A204.1 (cell line): Measurements from ENCODE around the gene NKAIN4.

Experiments used
- FAIRE-seq: peaks from 2 replicates; lab custom pipeline; 2012; peaks lifted over from hg19 to GRCh38; lab: Jason Lieb, UNC

The NKAIN4 gene

DNA sequence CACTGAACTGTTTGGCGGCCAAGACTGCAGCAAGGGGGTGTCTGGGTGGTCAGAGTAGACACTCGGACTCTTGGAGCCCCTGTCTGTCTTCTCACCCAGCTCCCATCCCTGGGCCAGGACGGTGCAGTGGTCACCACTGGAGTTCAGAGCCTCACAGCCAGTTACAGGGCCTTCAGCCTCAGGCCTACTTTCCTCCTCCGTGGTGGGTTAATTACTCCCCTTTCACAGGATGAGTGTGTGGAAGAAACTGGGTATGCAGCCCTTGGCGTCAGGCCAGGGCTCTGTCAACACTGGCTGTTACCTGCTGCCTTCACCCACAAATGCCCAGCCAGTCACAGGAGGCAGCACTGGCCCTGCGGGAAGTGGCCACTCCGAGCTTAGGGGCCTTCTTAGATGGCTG, 36.6 kb downstream of the NKAIN4 start:
- no peak for FAIRE-seq

DNA sequence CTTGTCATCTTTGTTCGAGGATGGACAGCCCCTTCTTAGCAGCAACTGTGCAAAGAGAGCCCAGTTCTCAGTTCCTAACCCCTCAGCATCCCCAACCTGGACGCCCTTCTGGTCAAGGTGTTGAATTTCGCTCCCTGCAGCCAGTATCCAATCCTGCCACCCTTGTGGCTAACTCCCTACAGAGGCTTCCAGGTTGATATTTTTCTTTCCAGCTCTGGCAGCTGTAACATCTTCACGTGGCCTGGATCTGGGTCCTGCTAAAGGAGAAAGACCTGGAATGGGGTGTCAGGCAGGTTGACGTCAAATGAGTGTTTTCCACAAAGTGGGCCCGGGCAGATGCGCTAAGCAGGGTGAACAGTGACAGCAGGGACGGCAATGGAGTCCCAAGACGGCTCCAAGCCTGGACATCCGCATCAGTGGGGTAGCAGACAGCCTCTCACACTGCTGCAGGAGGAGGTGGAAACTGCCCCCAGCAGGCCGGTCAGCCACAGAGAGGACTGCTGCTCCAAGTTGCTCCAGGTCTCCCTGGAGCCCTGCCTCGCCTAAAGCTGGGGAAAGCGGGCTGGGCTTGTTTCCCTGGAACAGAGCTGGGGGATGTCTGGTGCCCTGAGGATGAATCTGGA, 37.3 kb downstream of the NKAIN4 start:
- FAIRE-seq: no peak

DNA sequence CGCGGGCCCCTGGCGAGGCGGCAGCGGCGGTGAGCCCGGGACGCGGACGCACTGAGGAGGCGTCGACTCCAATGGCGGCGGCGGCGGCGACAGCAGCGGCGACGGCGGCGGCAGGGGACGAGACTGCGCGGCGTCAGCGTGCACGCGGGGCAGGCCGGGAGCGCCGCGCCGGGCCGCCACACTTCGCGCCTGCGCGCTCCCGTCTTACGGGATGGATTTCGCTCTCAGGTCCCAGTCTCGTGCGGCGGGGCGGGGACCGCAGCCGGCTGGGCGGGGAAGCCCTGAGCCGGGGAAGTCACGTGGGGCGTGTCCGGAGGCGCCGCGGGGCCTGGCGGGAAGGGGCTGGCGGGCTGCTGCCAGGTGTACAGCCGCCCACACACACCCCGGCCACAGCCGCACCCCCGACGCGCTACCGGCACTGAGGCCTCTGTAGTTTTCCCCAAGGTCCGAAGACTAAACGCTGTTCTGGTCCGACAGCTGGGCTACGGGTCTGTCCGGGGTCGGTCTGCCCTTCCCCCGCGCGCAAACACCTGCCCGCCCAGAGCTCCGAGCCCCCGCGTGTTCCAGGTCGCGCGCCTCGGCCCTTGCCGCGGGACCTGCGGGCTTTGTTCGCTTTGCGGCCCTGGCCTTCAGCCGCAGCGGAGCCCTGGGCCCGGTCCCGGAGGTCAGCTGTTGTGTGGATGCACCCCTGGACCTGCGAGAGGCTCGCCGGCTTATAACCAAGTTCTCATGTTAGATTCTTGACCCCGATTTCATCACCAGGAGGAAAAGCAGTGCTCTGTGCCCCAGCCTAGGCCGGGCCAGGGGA, 38.0 kb downstream of the NKAIN4 start, which contains the start of gene YTHDF1:
YTHDF1 (minus strand) TSS at position 91 of the 808 bp plus-strand sequence. CDS start 239 bp downstream, outside the sequence.
- no peak for FAIRE-seq

DNA sequence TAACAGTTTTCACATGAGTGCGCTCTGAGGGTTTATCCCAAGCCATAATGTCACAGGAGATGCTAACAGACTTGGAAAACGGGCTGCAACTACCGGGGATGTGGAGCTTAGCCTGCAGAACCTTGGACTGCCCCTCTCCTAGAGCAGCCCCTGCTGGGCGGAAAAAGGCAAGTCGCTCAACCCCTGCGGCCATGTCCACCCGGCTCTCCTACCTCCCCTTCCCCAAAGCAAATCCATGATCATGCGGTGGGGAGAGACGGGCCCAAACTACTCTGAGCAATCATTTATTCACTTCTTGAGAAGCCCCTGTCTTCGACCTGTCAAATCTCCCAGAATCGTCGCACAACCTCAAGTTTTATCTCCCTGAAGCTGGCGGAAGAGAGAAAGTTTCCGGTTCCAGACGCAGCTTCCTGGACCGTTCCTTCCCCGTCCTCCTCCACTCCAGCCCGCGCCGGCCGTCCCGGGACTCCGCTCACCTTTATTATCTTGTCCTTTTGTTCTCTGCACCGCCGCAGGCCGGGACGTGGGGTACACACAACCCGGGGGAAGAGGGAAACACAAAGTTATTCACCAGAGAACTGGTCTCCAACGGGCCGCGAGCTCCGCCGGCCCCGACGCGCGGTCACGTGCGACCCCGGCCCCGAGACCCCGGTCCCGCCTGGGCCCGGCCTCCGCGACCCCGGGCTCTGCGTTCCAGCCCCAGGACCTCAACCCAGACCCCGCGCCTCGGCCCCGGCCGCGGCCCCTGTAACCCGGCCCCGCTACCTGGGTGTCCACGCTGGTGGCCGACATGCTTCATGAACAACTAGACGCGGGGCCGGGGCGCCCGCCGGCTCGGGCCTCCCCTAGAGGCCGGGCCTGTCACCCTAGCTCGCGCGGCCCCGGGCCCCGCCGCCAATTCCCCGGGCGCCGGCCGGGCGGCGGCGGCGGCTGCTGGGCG, 38.9 kb downstream of the NKAIN4 start:
- FAIRE-seq: no peak

DNA sequence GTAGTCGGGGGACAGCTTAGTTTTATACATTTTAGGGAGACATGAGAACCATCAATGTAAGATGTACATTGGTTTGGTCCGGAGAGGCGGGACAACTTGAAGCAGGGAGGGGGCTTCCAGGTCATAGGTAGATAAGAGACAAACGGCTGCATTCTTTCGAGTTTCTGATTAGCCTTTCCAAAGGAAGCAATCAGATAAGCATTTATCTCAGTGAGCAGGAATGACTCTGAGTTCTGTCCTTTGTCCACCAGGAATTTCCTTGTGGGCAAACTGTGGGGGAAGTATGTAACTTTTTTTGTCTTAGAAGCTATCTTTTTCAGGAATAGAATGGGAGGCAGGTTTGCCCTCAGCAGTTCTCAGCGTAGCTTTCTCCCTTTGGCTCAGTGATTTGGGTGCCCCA, 39.7 kb downstream of the NKAIN4 start:
- FAIRE-seq: no peak

DNA sequence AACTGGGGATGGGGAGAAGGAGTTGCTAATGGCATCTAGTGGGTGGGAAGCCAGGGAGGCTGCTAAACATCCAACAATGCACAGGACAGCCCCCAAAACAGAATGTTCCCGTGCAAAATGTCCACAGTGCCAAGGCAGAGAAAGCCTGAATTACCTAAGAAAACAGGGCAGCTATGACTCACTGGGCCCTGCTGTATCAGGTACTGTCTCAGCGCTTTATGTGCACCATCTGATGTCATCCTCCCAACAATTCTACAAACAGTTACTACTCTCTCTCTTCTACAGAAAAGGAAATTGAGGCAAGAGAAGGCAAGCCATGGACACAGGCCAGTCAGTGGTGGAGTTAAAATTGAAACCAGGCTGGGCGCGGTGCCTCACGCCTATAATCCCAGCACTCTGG, 41.5 kb downstream of the NKAIN4 start:
- FAIRE-seq: no peak

DNA sequence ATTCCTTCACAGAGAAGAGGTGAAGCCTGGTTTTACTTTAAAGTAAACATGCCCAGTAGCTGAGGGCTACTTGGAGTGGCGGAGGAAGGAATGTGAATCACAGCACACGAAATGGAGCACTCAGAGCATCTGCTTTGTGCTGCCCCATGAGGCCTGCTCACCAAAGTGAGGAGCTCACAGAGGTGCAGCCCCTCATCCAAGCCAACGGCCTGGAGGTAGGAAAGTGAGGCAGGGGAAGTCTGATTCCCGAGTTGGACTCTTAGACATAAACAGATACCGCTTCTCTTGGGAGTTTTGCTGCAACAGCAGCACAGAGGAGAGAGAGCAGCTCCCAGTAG, 41.9 kb downstream of the NKAIN4 start:
- no peak for FAIRE-seq

DNA sequence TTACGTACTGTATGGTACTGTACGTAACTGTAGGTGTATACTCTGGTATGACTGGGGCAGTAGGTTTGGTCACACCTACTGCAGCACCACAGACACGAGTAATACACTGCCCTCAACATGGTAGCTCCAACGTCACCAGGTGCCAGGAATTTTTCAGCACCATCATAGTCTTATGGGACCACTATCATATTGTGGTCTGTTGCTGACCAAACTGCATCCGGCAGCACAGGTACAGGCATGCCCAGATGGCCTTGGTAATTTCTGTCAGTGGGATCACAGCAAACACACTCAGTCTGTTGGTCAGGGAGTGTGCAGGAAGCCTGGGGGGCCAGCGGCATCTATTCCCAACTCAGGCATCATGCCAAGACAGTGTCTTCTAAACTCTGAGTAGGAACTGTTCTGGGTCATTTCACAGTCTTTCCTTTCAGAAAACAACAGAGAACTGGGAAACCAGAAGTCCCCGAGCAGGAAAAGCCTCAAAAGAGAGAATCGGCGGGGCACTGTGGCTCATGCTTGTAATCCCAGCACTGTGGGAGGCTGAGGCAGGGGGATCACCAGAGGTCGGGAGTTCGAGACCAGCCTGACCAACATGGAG, 44.2 kb downstream of the NKAIN4 start:
- no peak for FAIRE-seq

DNA sequence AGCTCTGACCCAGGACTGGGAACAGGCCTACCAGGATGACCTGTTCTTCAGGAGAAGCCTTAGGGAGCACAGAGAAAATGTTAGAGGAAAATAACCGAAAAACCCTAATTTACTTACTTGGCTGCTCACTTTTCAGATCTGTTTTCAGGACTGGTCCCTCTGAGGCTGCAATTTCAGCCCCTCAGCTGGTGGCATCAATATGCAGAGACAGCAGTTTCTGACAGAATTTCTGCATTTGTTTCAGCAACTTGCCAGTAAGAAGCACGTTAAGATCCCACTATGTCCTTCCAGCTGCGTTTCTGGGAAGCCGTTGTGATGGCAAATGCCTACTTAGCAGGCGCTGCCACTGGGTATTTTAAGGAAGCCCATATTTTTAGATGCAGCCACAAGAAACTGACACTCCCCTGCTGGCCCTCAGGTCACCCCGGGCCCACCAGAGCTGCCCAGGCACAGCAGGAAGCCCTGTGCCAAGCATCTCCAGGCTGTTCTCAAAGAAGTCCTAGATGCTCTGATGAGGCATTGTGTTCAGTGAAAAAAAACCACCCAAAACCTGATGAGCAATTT, 45.8 kb downstream of the NKAIN4 start:
- no peak for FAIRE-seq

DNA sequence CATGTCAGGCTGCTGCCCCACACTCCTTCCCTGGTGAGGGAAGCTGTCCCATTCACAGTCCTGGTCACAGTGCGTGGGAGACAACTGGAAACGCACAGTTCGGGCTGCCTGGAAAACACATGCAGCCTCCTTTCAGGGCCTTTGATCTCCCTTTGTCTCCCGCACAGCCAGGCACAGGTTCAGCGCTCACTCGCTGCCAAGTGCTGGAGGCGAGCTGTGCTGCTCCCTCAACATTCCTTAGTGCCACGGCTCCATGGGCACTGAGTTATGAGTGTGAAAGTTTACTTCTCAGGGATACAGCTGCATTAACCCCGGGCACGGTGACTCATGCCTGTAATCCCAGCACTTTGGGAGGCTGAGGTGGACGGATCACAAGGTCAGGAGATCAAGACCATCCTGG, 47.4 kb downstream of the NKAIN4 start:
- FAIRE-seq: no peak

DNA sequence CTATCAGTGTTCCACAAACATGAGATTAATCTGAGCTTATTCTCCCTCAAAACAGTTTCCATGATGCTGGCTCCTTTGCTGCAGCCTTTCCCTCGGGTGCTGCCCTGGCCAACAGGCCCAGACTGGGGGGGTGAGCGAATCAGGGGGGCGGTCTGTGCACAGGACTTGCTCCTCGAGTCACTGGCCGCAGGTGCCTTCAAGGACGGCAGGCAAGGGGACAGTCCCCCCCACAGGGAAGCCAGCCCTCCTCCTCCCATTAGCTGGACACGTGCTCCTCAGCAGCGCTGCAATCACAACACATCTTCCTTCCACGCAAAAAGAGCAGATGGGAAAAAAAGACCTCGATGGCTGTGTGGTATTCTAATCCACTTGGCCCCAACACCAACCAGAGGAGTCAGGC, 48.4 kb downstream of the NKAIN4 start:
- FAIRE-seq: no peak

DNA sequence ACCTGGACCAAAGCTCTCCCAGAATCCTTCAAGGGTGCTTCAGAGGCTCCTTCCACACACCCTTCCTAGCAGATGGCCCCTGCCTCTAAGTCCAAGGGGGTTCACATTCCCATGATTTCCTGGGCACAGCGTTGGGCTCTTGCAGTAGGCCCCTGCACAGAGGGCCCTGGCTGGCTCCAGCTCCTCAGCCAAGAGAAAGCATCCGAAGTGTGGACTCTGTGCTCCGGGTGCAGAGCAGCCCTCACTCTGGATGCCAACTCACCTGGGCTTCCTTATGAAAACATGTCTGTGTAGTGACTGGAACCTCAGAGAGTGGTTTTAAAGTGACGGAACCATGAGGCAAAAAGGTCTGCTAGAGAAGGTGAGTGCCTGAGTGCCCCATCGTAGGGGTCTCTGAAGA, 49.9 kb downstream of the NKAIN4 start:
- no peak for FAIRE-seq

DNA sequence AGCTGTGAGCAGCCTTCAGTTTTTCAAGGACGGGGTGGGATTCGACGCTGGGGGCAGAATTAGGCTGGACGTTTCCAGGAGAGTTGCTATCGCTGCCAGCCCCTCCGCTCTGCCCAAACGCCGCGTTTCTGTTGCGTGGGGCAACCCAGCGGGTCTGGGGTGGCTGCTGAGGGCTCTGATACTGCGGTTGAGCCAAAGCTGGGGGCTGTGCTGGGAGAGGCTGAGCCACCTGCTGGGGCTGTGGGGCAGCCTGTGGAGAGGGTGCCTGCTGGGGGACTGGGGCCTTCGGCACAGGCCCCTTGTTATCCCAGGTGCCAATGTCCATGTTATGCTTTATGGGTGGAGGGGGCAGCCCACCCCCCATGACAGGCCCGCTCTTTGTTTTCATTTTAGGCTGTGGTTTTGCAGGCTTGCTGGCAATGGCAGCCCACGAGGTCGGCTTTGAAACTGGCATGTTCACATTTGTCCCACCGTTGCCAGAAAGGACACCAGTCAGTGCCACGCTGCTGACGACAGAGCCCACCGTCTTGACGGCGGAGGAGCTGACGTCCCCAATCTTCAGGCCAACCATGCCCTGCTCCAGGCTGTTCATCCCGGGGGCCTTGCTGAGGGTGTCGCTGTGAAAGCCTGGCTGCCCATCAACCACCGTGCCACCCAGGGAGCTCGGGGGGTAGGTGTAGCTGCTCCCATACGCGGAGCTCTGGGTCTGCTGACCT, 51.3 kb downstream of the NKAIN4 start:
- no peak for FAIRE-seq

DNA sequence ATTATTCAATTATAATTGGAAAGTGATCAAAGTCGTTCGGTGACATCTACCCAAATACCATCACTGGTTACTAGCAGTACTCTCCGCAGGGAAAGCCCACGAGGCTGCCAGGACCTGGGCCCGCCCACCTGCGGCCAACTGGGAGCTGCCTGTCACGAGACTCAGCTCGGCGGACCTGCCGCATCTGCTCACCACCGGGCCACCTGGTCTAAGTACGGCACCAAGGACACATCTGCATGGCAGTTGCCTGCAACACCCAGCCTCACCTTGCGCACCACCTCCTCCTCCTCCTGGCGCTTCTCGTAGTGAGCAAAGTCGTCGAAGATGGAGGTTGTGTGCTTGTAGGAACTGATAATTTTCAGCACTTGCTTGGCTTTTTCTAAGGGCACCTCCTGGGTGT, 52.2 kb downstream of the NKAIN4 start:
- FAIRE-seq: no peak

DNA sequence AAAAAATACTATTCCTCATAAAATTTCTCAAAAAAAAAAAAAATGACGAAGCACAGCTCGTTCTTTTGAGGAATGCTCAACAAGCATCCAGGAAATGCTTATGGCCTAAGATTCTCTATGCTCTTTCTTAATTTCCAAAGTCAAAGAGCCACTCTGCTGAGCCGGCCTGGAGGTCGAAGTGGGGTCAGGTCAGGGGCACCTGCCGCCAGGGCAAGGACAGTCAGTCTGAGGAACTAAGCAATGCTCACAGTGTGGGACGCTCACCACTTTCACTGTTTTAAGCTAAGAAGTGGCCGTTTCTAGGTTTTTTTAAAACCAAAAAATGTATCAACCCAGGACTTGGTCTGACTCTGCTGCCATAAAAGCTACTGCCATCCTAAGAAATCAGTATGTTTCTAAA, 55.7 kb downstream of the NKAIN4 start:
- no peak for FAIRE-seq

DNA sequence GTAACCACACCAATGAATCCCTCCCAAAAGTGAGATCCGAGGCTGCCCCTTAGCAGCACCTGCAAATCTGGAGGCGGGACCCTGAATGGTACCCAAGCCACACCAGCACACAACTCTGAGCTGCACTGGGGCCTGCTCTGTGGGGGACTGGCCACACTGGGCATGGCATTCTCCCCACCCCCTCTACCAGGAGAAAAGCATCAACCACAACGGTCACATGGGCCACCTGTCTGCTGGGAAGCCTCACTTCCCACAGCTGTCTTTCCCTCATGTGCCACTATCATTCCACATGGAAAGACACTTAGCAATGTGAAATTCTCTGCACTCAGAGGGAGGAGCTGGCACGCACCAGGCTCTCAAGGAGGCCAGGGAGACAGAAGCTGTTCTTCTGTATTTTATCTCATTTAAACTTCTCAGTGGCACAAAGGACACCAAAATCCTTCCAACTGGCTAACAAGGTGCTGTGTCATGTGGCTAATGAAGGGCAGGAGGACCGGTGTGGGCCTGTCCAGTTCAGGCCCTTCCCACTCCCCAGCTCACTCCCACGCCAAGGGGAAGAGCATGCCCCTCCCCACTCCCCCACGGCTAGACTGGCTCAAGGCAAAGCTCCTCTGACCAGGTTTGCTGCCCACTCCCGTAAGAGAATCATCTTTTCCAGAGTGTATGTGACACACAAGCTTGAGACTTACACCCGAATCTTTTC, 57.3 kb downstream of the NKAIN4 start:
- FAIRE-seq: no peak

DNA sequence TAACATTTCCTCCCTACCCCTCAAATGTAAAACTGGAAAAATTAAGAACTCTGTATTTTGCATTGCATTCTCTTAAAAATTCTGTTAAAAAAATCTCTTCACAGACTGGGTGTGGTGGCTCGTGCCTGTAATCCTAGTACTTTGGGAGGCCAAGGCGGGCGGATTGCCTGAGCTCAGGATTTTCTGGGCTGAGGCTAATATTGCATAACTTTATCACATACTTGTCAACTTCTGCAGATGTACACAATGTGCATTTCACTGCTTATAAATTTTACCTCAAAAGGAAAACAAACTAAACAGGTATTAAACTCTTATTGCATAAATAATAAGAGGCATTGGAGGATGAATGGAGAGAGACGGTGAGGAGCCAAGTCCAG, 59.5 kb downstream of the NKAIN4 start:
- FAIRE-seq: no peak

DNA sequence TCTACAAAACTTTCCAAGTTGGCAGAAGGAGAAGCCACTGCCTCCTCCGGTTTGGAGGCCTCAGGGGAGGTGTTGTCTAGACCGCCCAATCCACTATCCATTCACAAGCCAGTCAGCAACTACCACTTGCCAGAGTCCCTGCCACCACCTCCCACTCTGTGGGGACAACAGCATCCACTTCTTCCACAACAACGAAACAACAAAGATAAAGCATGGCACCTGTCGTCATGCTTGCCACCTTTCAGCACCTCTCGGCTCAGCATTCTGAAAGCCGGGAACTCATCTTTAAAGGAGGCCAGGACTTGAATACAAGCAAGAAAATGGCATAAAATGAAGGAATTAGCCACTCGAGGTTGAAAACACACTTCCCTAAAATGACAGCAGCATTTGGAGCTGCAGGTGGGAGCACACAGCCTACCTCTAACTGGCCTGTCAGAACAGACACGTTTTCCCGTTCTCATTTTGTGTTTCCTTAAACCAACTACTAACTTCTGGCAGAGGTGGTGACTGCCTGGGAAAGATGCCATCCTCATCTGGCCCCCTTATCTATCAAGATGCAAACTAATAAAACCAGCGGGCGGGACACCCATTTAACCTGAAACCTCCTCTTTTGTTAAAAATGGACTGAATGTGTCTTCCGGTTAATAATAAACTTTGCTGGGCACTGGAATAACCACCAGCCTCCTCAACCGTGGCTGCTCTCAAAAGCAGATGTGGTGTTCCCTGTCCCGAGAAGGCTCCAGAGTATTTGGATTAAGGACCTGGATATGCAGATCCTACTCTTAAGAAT, 60.1 kb downstream of the NKAIN4 start:
- FAIRE-seq: no peak

DNA sequence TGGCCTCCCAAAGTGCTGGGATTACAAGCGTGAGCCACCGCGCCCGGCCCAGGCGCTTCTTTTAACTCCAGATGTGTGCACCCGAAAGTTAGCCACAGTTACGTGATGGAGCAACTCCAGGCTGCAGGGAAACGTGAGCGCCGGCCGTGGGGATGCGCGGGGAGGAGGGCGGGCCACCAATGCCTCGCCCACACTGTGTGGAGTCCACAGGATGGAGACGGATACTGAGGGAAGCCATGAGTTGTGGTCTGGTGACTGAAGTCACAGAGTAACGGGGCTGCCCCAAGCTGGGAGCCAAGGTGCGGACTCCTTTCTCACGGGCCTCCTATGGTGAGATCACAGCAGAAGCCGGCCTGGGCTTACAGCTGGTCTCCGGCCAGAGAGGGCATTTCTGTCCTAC, 61.5 kb downstream of the NKAIN4 start:
- FAIRE-seq: no peak

DNA sequence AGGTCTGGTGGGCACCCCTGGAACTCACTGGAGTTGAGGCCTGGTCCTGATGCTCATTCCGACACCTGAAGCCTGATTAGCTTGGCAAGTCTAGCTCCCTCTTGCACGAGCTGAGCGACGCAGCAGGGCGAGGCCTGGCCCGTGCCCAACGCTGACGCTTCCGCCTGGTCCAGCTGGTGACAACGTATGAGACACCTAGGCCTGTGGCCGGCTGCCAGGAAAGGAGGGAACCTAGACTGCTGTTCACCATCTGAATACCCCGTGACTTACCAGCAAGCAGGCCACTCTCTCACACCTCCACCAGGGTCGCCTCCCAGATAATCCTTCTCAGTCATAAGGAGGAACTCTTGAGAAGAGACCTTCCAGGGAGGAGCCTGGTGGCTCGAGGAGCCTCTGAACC, 62.9 kb downstream of the NKAIN4 start:
- FAIRE-seq: no peak
